GM12878 (cell line): Measurements from ENCODE around the gene MR1. TPM values are rescaled to one million over a fixed set of nuclear protein-coding genes. Genes with fewer than 3 reads are reported as not detected.

Experiments
- BRCA1 ChIP-seq: IDR thresholded peaks from 2 replicates; pipeline ENCODE4 v1.6.1; 2011; ENCODE audit warnings: low read depth, low read length, improper control_type of control experiment
- CHD1 ChIP-seq: IDR thresholded peaks from 2 replicates; pipeline ENCODE4 v1.6.1; 2012; ENCODE audit warnings: low read depth, low read length, improper control_type of control experiment
- E2F8 ChIP-seq: fragments of 450-650 bp; IDR thresholded peaks from 2 replicates; pipeline ENCODE4 v1.6.1; 2018; ENCODE audit warnings: mild to moderate bottlenecking, low read depth, moderate library complexity; ENCODE audit not compliant: partially characterized antibody
- EP300 ChIP-seq, 2 experiments: fragments of 150-350 bp in 1 of 2; IDR thresholded peaks; 2 replicates each; pipeline ENCODE4 v1.6.1; 2011 to 2012; ENCODE audit warnings: low read depth in 2 of 2, low read length in 2 of 2, borderline replicate concordance in 1 of 2, improper control_type of control experiment in 1 of 2, inconsistent platforms in 1 of 2; ENCODE audit not compliant: control insufficient read depth in 1 of 2
- PML ChIP-seq: IDR thresholded peaks from 2 replicates; pipeline ENCODE4 v1.6.1; 2012; ENCODE audit warnings: low read length, inconsistent platforms
- POLR2AphosphoS5 ChIP-seq: IDR thresholded peaks from 2 replicates; pipeline ENCODE4 v1.6.1; 2011; ENCODE audit warnings: mild to moderate bottlenecking, low read length, inconsistent platforms
- polyA plus RNA-seq, 11 experiments: library from polyadenylated mRNA; depleted of rRNA in 4 of 11; unstranded in 6 of 11; stranded (reverse) in 5 of 11; fragments of >200 nt; fragmentation: Nextera tagmentation in 4 of 11; fragmentation: Illumina TruSeq in 1 of 11; extraction: Ambion mirVana in 4 of 11; extraction: Trizol in 1 of 11; gene quantifications; 1 replicate in 1 of 11; 2 replicates in 10 of 11; pipeline versions ENCODE4 v1.2.1 to v1.2.3, GENCODE V29; 2011 to 2016; ENCODE audit warnings: inconsistent platforms in 2 of 11, missing spikeins in 2 of 11, low read depth in 1 of 11
- total RNA-seq, 4 experiments: library from RNA; depleted of rRNA in 3 of 4; stranded (reverse); fragments of >200 nt in 3 of 4; fragmentation: Illumina TruSeq in 1 of 4; extraction: Trizol in 1 of 4; gene quantifications; 2 replicates each; pipeline versions ENCODE4 v1.2.1 to v1.2.3, GENCODE V29; 2013 to 2021

Gene MR1
- total and polyA plus RNA-seq, 10 of the 15 experiments (the other 5 are each of a cell fraction or from before 2014, with no cell fraction given): 24.7 to 65.9 (median 30.9) TPM

GRCh38 chr1:181099152-181100014, 65.6 kb downstream of the MR1 start (continued):
- TF ChIP-seq E2F8 (no peak), BRCA1 (no peak), CHD1 (0 out of 2 replicates have a peak, but pooled peaks have one; percentile 63), EP300 (IDR thresholded peaks at IDR 0.05; ENCODE audit: borderline replicate concordance in 1 of 2, control insufficient read depth in 1 of 2, low read depth in 2 of 2, low read length in 2 of 2) (peak; percentile 67 to 90; a peak in 3 of 4 replicates), PML (peak; percentile 83), POLR2AphosphoS5 (peak; percentile 46; the same call in 1 of the 2 replicates)
